GM12801 (cell line): ENCODE measurements around the gene CRADD.

Experiments used
- TF ChIP-seq, protein P1 (sequence below): IDR thresholded peaks from one replicate; pipeline ENCODE4 v1.5.1; 2011; ENCODE audit warnings: control low read depth; ENCODE audit not compliant: insufficient read length; ENCODE audit errors: extremely low read depth

CRADD gene

DNA sequence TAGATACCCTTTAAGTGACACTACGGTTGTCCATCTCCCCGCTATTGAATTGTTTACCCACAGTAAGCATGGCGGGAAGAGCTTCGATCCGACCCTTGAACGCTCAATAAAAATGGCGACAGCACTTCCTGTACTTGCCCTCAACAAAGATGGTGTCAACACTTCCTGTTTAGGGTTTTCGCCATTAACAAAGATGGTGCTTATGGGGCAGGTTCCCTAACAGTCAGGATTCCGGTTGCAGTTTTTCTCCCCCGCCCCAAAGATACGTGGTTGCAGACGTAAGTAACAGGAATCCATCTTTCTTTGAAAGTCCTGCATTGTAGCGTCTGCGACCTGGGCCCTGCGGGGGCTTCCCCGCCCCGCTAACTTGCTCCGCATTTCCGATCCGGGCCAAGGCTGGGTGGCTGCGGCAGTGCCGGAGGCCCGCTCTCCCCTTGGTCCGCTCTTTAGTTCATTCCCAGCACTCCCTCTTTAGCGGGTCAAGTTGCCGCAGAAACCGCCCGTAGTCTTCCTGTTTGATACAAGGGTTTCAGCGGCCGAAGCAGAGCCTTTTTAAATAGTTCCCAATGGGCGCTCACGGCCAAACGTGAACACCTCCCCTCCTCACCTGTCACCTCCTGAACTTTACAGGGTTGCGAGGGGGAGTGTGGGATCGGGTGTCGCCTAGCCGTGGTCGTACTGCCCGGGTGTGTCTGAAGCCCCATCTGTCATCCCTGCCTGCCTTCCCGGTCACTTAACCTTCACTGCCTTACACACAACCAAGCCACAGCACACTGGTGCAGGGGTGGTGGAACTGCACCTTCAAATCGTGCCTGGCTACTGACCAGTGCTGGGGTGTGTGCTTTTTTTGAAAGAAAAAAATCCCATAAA lies at the start of gene CRADD:
Gene CRADD (plus strand): TSS at position 181 of the 870 bp plus-strand sequence.
- TF ChIP-seq, protein P1, sequence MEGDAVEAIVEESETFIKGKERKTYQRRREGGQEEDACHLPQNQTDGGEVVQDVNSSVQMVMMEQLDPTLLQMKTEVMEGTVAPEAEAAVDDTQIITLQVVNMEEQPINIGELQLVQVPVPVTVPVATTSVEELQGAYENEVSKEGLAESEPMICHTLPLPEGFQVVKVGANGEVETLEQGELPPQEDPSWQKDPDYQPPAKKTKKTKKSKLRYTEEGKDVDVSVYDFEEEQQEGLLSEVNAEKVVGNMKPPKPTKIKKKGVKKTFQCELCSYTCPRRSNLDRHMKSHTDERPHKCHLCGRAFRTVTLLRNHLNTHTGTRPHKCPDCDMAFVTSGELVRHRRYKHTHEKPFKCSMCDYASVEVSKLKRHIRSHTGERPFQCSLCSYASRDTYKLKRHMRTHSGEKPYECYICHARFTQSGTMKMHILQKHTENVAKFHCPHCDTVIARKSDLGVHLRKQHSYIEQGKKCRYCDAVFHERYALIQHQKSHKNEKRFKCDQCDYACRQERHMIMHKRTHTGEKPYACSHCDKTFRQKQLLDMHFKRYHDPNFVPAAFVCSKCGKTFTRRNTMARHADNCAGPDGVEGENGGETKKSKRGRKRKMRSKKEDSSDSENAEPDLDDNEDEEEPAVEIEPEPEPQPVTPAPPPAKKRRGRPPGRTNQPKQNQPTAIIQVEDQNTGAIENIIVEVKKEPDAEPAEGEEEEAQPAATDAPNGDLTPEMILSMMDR = no peak

DNA sequence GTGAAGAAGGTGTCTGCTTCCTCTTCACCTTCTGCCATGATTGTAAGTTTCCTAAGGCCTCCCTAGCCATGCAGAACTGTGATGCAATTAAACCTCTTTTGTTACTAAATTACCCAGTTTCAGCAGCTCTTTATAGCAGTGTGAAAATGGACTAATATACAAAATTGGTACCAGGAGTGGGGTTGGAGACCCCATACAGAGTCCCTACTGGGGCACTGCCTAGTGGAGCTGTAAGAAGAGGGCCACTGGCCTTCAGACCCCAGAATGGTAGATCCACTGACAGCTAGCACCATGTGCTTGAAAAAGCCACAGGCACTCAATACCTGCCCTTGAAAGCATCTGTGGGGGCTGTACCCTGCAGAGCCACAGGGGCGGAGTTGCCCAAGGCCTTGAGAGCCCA lies 44.8 kb upstream of the CRADD start:
- TF ChIP-seq, protein P1 = no peak

DNA sequence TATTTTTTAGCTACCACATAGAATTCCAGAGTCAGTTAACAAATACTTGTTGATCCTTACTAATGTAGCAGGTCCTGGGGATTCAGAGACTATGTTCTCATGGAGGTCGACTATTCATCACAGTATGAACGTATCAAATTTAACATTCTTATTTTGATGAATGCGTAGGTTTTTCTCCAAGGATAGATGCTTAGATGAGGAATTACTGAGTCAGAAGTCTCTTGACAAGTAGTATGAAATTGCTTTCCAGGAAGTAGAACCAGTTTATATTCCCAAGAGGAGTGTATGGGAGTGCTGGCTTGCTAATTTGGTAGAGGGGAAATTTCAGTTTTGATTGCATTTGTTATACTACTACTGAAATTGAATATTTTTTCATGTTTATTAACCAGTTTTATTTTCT lies 42.8 kb upstream of the CRADD start:
- TF ChIP-seq, protein P1 = no peak

DNA sequence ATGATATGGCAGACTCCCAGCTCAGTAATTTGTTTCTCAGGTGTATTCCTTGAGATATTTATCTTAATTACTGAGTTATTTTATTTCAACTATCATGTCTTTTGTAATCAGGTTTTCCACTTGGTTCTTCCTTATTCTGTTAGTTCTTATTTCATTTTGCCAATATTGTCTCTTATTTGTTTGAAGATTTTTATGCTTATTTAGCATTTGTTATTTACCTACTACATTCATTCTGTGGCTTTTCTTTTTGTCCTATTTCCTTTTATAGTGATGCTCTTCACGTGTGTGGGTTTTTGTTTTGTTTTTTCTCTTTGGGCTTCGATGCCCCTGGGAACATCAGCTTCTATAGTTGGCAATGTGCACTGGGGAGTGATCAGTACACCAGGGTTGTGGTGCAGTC lies 40.5 kb upstream of the CRADD start:
- TF ChIP-seq, protein P1 = no peak

DNA sequence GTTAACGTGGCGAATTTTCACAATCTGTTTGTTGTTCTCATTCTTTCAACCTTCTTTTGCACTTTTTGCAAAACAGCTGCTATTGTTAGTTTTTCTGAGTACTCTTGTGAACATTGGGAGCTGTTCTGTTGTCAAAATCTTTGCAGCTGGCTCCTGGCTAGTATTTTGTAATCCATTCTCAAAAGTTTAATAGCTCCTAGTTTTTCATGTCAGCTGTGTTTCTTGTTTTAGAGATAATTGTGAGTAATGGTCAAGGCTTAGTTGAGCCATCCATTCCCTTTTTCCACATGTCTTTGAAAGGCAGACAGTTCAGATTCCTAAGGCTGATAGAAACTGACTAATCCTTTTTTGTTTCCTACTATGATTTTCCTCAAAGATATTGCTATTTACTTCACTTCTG lies 39.1 kb upstream of the CRADD start:
- TF ChIP-seq, protein P1 = no peak

DNA sequence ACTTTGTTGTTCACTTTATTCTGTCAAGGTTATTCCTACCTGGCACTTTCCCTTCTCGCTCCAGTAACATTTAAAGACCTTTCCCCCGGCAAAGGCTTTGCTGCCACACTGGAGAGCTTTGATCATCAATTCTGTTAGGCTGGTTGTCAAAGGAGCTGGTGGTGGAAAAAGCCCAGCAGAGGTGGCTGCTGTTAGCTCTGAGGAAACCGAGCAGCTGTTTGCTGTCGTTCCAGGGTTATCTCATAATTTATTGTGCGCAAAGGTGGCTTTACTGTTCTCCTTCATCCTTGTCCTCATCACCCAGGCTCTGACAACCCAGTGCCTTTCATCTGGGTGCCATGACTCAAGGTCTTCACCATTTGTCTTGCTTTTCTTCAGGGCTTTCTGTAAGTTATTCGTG lies 38.2 kb upstream of the CRADD start:
- TF ChIP-seq, protein P1 = no peak

DNA sequence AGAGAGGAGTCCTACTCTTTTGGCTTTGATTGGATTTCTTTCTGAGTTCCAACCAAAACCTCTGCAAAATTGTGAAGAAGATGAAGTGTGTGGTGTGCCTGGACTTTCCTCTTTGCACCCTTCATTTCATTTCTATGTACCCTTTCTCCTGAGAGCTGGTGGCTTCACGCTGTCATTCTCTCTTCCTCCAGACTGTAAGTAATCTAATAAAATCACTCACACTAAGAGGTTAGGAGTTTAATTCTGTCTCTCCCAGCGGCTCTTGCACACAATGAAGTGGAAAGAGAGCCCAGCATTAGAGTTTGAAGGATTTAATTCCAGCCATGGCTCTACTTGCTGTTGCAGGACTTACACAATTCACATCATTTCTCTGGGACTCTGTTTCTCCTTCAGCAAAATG lies 37.8 kb upstream of the CRADD start:
- TF ChIP-seq, protein P1 = no peak
